DND-41 (cell line): ENCODE results near the gene TGM1.

Source experiments
- ATAC-seq: fragments of 200-7000 bp; cut with Tn5 transposase; 3 replicates; pipeline ENCODE4 v1.9.1; 2021; ENCODE audit warnings: low read depth; ENCODE audit not compliant: insufficient read depth
- DNase-seq: peaks from one replicate; pipeline ENCODE4 v3.0.0-alpha.2; 2020
- H2AFZ ChIP-seq: 2 replicates; pipeline ENCODE4 v1.6.0; 2012; ENCODE audit warnings: low read depth, low read length
- H3K27ac ChIP-seq: 2 replicates; pipeline ENCODE4 v1.5.1; 2012; ENCODE audit warnings: low read length, inconsistent platforms
- H3K27me3 ChIP-seq: fragments of 200-600 bp; sonication (generic); 2 replicates; pipeline ENCODE4 v1.6.0; 2012; ENCODE audit warnings: low read length, mild to moderate bottlenecking, inconsistent platforms; ENCODE audit not compliant: insufficient read depth, poor library complexity
- H3K36me3 ChIP-seq: 2 replicates; pipeline ENCODE4 v1.5.1; 2012; ENCODE audit warnings: low read length, inconsistent platforms; ENCODE audit not compliant: insufficient read depth
- H3K4me1 ChIP-seq: 2 replicates; pipeline ENCODE4 v1.5.1; 2012; ENCODE audit warnings: mild to moderate bottlenecking, low read length; ENCODE audit not compliant: insufficient read depth
- H3K4me2 ChIP-seq: 2 replicates; pipeline ENCODE4 v1.6.0; 2012; ENCODE audit warnings: mild to moderate bottlenecking, moderate library complexity, low read length, inconsistent platforms; ENCODE audit not compliant: insufficient read depth
- H3K4me3 ChIP-seq, 2 experiments: fragments of 200-600 bp in 1 of 2; shearing (Covaris generic) in 1 of 2; 2 replicates each; pipeline ENCODE4 v1.5.1; 2012 to 2016; ENCODE audit warnings: inconsistent platforms in 2 of 2, low read length in 2 of 2, mild to moderate bottlenecking in 2 of 2, low read depth in 1 of 2, moderate library complexity in 1 of 2
- H3K79me2 ChIP-seq: 2 replicates; pipeline ENCODE4 v1.6.0; 2012; ENCODE audit warnings: low read length, inconsistent platforms; ENCODE audit not compliant: insufficient read depth
- H3K9ac ChIP-seq: 2 replicates; pipeline ENCODE4 v1.6.0; 2012; ENCODE audit warnings: low read depth, mild to moderate bottlenecking, inconsistent platforms, low read length, moderate library complexity
- H3K9me3 ChIP-seq: 2 replicates; pipeline ENCODE4 v1.5.1; 2012; ENCODE audit warnings: low read length, moderate library complexity, mild to moderate bottlenecking, inconsistent platforms; ENCODE audit not compliant: insufficient read depth, severe bottlenecking
- H4K20me1 ChIP-seq: 2 replicates; pipeline ENCODE4 v1.6.0; 2012; ENCODE audit warnings: low read length; ENCODE audit not compliant: insufficient read depth
- CTCF ChIP-seq: IDR thresholded peaks from 2 replicates; pipeline ENCODE4 v1.5.1; 2012; ENCODE audit warnings: borderline replicate concordance, low read length, moderate library complexity, mild to moderate bottlenecking; ENCODE audit not compliant: poor library complexity, severe bottlenecking; ENCODE audit errors: extremely low read depth
- EZH2 ChIP-seq: IDR thresholded peaks from 3 replicates; pipeline ENCODE4 v1.6.1; 2012; ENCODE audit warnings: borderline replicate concordance, low read depth, mild to moderate bottlenecking, moderate library complexity, low read length, inconsistent platforms; ENCODE audit not compliant: severe bottlenecking

Gene TGM1

GRCh38 chr14:24273422-24273998 is 10.5 kb upstream of the TGM1 start:
- Histone ChIP-seq H3K9me3 (no peaks in the 10 kb centered on the region), H2AFZ (no peak overlapping the region), H3K27ac (no peak overlapping the region), H4K20me1 (no peaks in the 10 kb centered on the region), H3K4me2 (no peak overlapping the region), H3K4me1 (peaks cover 27% of the 10 kb centered on the region), H3K27me3 (no peaks in the 10 kb centered on the region), H3K36me3 (no peaks in the 10 kb centered on the region), H3K79me2 (peaks cover 6% of the 10 kb centered on the region; the same call in 1 of the 2 replicates), H3K9ac (no peak overlapping the region), H3K4me3 (no peak overlapping the region)
- TF ChIP-seq CTCF (peak; percentile 17), EZH2 (no peak)
- no peak for DNase-seq
- ATAC-seq = no peak

GRCh38 chr14:24272467-24272866 is 9.5 kb upstream of the TGM1 start:
- no peak overlapping the region for H3K4me3 ChIP-seq
- H3K4me1 ChIP-seq = peaks cover 27% of the 10 kb centered on the region
- H3K27ac ChIP-seq = no peak overlapping the region
- H3K4me2 ChIP-seq = peak overlapping the region; percentile 90; the same call in 1 of the 2 replicates
- H3K27me3 ChIP-seq = no peaks in the 10 kb centered on the region
- peaks cover 6% of the 10 kb centered on the region; the same call in 1 of the 2 replicates for H3K79me2 ChIP-seq
- no peak overlapping the region for H2AFZ ChIP-seq
- H4K20me1 ChIP-seq = no peaks in the 10 kb centered on the region
- ATAC-seq = no peak
- TF ChIP-seq EZH2 = no peak
- no peak for TF ChIP-seq CTCF
- peaks cover 4% of the 10 kb centered on the region; the same call in 1 of the 2 replicates for H3K36me3 ChIP-seq
- no peak for DNase-seq
- H3K9ac ChIP-seq = peak overlapping the region; percentile 95; the same call in 1 of the 2 replicates
- H3K9me3 ChIP-seq = no peaks in the 10 kb centered on the region

- Histone ChIP-seq H2AFZ (peak overlapping the region; percentile 93), H3K9ac (peak overlapping the region; percentile 95)
- no peak for TF ChIP-seq EZH2
- TF ChIP-seq CTCF = no peak
These were observed 8.9 kb upstream of the TGM1 start for GRCh38 chr14:24271834-24272263.

More at GRCh38 chr14:24271834-24272263, 8.9 kb upstream of the TGM1 start:
- Histone ChIP-seq H3K4me3 (peak overlapping the region; percentile 66 to 78), H3K27me3 (no peaks in the 10 kb centered on the region), H4K20me1 (no peaks in the 10 kb centered on the region), H3K27ac (peak overlapping the region; percentile 95), H3K4me1 (peaks cover 27% of the 10 kb centered on the region), H3K79me2 (peaks cover 6% of the 10 kb centered on the region; the same call in 1 of the 2 replicates), H3K9me3 (no peaks in the 10 kb centered on the region), H3K4me2 (peak overlapping the region; percentile 90), H3K36me3 (peaks cover 8% of the 10 kb centered on the region; the same call in 1 of the 2 replicates)
- DNase-seq (no peak), ATAC-seq (no peak)
